Measurements from ENCODE around the gene ZBTB44. TPM values are rescaled to one million over a fixed set of nuclear protein-coding genes. Genes with fewer than 3 reads are reported as not detected.

ZBTB44 gene
- total and polyA plus RNA-seq, 4 donors: 4.7 to 33.9 (median 17.0) TPM

- H3K4me1 ChIP-seq (ENCODE audit: control insufficient read depth in 4 of 4, insufficient read depth in 4 of 4, low read length in 3 of 4): peaks cover 0 to 3% (median 0%) of the 10 kb centered on the region in 4 donors
- H3K27me3 ChIP-seq (ENCODE audit: control insufficient read depth in 4 of 4, insufficient read depth in 4 of 4, low read length in 3 of 4): no peaks in the 10 kb centered on the region
- H3K9ac ChIP-seq (ENCODE audit: low read depth in 1 of 2, low read length in 2 of 2): no peak overlapping the region
- DNase-seq (ENCODE audit: low spot score): peak; percentile 24
- H3K9me3 ChIP-seq (ENCODE audit: control insufficient read depth in 4 of 4, low read length in 3 of 4): no peaks in the 10 kb centered on the region
- no peak for TF ChIP-seq HNF4A (conservative IDR thresholded peaks at IDR 0.05)
- TF ChIP-seq REST (IDR thresholded peaks at IDR 0.05): no peak
- TF ChIP-seq TAF1 (conservative IDR thresholded peaks at IDR 0.05): no peak
- no peak for TF ChIP-seq JUND (IDR thresholded peaks at IDR 0.05)
- no peak for TF ChIP-seq NR2F2 (IDR thresholded peaks at IDR 0.05)
- TF ChIP-seq GABPA (IDR thresholded peaks at IDR 0.05 in 1 of 2, conservative IDR thresholded peaks at IDR 0.05 in 1 of 2): no peak
- no peak for TF ChIP-seq CTCF (IDR thresholded peaks at IDR 0.05; ENCODE audit: low read depth, low read length, missing input control)
- TF ChIP-seq ZBTB33 (IDR thresholded peaks at IDR 0.05): no peak
- TF ChIP-seq EGR1 (IDR thresholded peaks at IDR 0.05; ENCODE audit: low read depth in 2 of 2): no peak
- no peak for TF ChIP-seq ATF3 (IDR thresholded peaks at IDR 0.05)
- no peak for TF ChIP-seq RXRA (IDR thresholded peaks at IDR 0.05)
- no peak for TF ChIP-seq FOXA2 (IDR thresholded peaks at IDR 0.05)
- no peak for TF ChIP-seq RAD21 (IDR thresholded peaks at IDR 0.05)
- TF ChIP-seq SP1 (IDR thresholded peaks at IDR 0.05): no peak
- no peak overlapping the region for H3K27ac ChIP-seq (ENCODE audit: low read depth in 1 of 2, low read length in 2 of 2)
- WGBS: 92% methylated on average over 9 of the region's 9 CpGs
- H3K4me3 ChIP-seq (ENCODE audit: low read depth in 1 of 3, low read length in 3 of 3): no peak overlapping the region
- no peaks in the 10 kb centered on the region for H3K36me3 ChIP-seq (ENCODE audit: control insufficient read depth in 4 of 4, insufficient read depth in 3 of 4, low read depth in 1 of 4, low read length in 3 of 4)
These were observed 100.8 kb downstream of the ZBTB44 start for GRCh38 chr11:130213979-130214281.

GRCh38 chr11:130213143-130213978 lies 101.4 kb downstream of the ZBTB44 start:
- H3K9ac ChIP-seq (ENCODE audit: low read depth in 1 of 2, low read length in 2 of 2): no peak overlapping the region
- no peaks in the 10 kb centered on the region for H3K27me3 ChIP-seq (ENCODE audit: control insufficient read depth in 4 of 4, insufficient read depth in 4 of 4, low read length in 3 of 4)
- H3K36me3 ChIP-seq (ENCODE audit: control insufficient read depth in 4 of 4, insufficient read depth in 3 of 4, low read depth in 1 of 4, low read length in 3 of 4): no peaks in the 10 kb centered on the region
- H3K4me3 ChIP-seq (ENCODE audit: low read depth in 1 of 3, low read length in 3 of 3): no peak overlapping the region
- WGBS: 39% methylated on average over 28 of the region's 28 CpGs
- H3K9me3 ChIP-seq (ENCODE audit: control insufficient read depth in 4 of 4, low read length in 3 of 4): no peaks in the 10 kb centered on the region
- H3K4me1 ChIP-seq (ENCODE audit: control insufficient read depth in 4 of 4, insufficient read depth in 4 of 4, low read length in 3 of 4): peaks cover 0 to 3% (median 0%) of the 10 kb centered on the region in 4 donors
- TF ChIP-seq CTCF (IDR thresholded peaks at IDR 0.05; ENCODE audit: low read depth, low read length, missing input control): peak; percentile 79
- TF ChIP-seq RAD21 (IDR thresholded peaks at IDR 0.05): peak; percentile 92 to 98
- no peak for TF ChIP-seq FOXA2 (IDR thresholded peaks at IDR 0.05)
- TF ChIP-seq ATF3 (IDR thresholded peaks at IDR 0.05): no peak
- no peak for TF ChIP-seq GABPA (IDR thresholded peaks at IDR 0.05 in 1 of 2, conservative IDR thresholded peaks at IDR 0.05 in 1 of 2)
- DNase-seq (ENCODE audit: low spot score): peak; percentile 82
- no peak overlapping the region for H3K27ac ChIP-seq (ENCODE audit: low read depth in 1 of 2, low read length in 2 of 2)
